HG02943 (cell line): Measurements from ENCODE around the gene SLC12A2.

ENCODE experiments used
- ATAC-seq: cut with Tn5 transposase; IDR thresholded peaks from one replicate; pipeline ENCODE4 v1.9.1; 2021; ENCODE audit warnings: mild to moderate bottlenecking, low read depth, moderate library complexity; ENCODE audit not compliant: unreplicated experiment

The SLC12A2 gene

DNA sequence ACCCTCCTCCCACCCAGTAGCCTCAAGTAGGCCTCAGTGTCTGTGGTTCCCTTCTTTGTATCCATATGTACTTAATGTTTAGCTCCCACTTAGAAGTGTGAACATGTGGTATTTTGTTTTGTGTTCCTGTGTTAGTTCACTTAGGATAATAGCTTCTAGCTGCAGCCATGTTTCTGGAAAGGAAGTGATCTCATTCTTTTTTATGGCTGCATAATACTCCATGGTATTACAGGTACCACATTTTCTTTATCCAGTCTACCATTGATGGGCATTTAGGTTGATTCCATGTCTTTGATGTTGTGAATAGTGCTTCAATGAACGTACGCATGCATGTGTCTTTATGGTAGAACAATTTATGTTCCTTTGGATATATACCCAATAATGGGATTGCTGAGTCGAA, 74.8 kb downstream of the SLC12A2 start:
- no peak for ATAC-seq

DNA sequence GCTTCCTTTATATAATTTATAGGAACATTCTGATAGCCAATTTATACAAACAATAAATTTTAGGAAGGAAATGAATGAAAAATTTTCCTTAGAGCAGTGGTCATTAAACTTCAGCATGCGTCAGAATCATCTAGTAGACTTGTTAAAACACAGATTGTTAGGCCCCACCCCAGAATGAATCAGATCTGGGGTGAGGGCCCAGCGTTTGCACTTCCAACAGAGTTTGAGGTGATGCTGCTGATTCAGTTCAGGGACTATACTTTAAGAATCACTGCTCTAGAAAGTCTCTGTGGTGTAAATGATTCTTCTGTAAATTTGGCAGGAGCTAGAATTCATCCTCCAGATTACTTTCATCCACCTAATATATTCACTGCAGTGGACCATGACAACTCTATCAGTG, 80.4 kb downstream of the SLC12A2 start:
- ATAC-seq = no peak

DNA sequence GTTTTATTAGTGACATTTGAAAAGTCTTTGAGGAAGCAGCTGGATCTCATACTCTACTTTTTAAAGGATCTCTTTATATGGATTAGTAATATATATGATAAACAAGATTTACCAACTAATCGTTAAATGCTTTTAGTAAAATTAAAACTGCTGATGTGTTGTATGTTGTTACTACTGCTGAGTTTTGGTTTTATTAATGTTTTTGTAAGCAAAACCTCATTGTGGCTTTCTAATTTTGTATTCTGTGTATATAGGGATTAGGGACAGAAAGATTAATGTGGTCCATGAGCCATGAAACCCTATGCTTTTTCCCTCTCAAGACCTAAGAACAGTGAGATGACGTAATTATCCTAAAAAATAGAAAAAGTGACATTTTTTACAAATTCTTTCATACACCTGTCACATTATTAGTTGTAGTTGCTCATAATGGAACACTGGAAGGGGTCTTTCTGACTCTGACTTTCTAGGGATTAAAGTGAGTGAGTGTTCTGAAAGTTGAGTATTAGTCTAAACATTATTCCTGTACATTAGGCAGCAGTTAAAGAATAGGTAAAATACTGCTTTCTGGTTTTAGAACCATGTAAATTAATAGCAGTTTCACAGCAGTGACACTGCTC, 85.9 kb downstream of the SLC12A2 start:
- ATAC-seq = no peak

DNA sequence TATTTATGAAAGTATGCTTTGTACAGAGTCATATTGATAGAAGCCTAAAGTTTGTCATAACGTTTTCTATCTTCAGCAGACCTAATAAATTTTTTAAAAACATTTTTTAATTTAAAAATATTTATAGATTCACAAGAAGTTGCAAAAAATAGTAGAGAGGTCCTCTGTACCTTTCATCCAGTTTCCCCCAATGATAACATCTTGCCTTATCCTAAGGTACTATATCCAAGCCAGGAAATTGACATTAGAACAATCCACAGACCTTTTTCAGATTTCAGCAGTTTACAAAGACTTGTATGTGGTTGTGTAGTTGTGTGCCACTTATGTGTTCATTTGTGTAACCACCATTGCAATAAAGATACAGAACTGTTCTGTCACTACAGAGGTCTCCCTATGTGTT, 88.5 kb downstream of the SLC12A2 start:
- ATAC-seq = no peak

DNA sequence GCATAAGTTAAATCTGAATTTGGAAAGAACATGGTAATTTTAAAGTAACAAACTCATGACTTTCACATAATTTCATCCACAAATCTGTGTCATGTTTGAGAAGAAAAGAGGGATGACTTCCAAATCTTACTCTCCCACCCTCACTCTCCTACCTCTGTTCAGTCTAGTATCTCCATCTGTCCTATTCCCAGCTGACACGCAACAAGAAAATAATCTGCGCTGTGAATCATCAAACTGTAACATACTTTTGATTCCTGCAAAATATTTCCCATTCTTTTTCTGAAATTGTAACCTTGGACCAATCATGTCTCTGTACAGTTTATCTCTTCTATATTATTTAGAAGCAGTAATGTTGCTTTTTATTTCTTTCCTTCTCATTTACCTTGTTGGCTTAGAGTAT, 91.4 kb downstream of the SLC12A2 start:
- no peak for ATAC-seq

DNA sequence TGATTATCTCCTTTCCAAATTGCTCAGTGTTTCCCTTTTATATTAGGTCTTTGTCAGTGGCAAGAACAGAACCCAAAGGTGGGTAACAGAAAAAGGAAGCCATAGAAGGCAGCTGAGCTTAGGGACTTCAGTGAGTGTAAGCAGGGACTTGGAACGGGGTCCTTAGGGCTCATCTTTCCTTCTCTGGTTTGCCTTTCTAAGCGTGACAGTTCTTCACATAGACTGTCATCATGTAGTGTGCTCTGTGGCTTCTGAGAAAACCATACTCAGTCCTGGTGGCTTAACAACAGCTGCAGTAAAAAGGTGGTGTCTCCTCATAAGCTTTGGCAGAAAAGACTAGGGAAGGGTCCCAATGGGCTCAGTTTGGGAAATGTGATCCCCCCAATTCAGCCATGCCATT, 108.8 kb downstream of the SLC12A2 start:
- ATAC-seq = no peak

DNA sequence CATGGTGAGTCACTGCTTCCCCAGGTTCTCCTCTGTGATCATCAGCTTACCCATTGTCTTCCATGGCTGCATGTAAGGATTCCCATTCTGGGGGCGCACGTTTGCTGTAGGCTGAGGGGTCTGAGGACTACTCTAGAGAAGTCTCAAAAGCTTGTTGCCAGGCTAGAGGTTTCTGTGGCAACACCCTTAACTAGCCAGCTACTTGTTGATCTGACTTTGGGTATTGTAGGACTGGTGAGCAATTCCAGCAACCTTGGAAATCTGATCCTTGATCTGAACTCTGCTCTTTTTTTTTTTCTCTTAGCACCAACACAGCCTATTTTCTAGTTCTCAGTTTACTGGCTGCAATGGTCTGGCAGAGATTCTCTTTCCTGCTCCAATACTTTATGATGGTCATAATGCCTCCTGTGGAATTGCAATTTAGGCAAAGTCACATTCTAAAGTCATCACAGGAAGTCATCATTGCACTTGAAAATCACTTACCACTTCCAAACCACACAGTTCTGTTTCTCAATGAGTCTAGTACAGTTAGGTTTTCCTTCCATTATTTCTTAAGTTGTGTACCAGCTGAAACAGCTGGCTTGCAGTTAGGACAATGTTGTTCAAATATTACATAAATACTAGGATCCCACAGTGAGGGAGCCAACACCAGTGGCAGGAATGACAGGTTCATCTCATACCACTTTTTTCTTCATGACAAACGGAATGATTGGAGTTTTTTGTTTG, 110.3 kb downstream of the SLC12A2 start:
- ATAC-seq = no peak

DNA sequence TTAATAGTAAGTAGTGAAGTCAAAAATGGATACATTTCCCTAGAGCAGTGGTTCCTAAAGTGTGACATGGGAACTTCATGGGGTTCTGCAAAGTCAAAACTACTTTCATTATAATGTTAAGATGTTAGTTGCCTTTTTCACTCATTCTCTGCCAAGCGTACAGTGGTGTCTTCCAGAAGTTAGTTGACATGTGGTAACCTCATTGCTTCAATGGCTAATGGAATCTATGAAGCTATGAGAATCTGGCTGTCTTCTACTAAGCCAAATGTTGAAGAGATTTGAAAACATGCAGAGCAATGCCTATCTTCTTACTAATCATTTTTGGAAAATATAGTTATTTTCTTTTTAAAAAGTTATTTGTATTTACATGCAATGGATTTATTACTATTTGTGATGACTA, 111.8 kb downstream of the SLC12A2 start:
- no peak for ATAC-seq

DNA sequence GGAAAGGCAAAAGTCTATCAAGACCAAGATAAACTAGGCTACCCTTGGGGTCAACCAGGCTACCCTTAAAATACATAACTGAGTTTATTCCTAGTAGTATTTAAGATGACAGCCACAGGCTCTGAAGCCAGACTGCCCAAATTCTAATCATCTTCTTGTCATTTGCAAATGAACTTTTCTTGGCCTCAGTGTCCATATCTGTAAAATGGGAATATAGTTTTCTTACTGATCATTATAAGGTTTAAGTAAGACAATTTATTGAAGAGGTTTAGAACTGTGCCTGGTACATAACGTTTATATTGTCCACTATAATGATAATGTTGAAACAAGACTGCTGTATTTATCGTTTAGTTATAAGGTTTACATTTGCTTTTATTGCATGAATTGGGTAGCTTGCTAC, 112.5 kb downstream of the SLC12A2 start:
- no peak for ATAC-seq

DNA sequence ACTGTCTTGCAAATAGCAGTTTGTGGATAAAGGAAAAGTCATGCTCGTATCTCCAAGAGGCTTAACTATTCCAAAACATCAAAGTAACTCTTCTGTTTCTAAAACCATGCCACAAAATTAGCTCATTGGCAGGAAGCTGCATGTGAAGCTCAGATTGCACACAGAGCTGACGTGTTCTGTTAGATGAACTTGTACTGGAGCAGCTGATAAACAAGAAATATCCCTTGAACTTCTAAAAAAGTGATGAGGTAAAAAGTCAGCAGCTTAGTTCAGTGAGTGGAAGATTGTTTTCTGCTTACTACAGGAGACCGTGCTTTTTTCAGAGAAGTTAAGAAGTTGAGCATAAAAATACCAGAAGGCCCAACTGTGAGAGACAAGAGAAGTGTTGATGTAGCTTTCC, 113.2 kb downstream of the SLC12A2 start:
- ATAC-seq = no peak

DNA sequence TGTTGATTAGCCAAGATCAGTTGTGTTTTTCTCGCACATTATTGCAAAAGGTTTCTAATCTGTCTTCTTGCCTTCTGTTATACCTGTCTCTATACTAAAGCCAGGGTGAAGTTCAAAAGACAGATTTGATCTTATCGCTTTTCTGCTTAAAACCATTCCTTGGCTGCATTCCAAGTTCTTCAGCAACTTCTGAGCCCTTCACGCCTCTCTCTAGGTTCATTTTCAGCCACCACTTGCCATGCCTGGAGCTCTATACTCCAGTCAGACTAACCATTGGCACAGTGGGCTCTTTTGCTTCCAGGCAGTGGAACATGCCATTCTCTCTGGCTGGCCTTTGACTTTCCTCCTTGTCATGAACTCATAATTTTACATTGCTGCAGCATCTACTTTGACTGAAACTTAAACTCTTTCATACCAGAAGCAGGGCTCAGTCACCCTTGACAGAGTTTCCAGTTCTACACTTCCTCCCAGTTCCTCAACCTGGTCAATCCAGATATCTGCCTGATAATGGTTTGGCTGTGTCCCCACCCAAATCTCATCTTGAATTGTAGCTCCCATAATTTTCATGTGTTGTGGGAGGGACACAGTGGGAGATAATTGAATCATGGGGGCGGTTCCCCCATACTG, 114.4 kb downstream of the SLC12A2 start:
- ATAC-seq = no peak

DNA sequence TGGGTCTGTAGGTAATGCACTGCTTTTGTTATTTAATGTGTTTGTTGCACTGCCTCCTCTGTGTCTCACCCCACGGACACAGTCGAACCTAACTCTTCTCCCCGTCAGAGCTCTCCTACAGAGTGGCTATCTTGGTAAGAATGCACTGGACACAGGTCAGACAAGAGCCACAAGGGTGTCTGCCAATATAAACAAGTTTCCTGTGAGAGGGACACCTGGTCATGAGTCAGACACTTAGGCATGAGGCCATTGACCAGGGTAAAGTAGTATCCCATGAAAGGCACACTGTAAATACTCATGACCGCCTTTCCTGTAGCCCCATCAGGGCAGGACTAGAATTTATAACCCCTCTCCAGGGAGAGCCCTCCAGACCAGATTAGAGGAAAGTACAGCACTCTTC, 115.5 kb downstream of the SLC12A2 start:
- ATAC-seq = no peak

DNA sequence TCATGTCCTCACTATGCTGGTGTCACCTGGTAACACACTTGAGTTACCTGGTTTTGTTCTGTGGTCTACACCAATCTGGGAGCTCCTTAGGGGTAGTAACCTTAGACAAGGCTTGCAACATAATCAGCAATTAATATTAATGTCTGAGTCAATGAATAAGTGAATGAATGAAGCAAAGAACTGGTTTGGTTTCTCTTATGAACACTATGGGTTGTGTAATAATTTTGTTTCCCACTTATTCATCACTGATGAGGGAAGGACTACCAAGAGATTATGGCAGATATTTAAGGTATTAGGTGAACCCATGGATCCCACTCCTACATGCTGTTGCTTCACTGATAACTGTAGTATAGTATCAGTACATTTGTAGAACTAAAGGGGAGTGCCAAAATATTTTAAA, 116.0 kb downstream of the SLC12A2 start:
- ATAC-seq = no peak

DNA sequence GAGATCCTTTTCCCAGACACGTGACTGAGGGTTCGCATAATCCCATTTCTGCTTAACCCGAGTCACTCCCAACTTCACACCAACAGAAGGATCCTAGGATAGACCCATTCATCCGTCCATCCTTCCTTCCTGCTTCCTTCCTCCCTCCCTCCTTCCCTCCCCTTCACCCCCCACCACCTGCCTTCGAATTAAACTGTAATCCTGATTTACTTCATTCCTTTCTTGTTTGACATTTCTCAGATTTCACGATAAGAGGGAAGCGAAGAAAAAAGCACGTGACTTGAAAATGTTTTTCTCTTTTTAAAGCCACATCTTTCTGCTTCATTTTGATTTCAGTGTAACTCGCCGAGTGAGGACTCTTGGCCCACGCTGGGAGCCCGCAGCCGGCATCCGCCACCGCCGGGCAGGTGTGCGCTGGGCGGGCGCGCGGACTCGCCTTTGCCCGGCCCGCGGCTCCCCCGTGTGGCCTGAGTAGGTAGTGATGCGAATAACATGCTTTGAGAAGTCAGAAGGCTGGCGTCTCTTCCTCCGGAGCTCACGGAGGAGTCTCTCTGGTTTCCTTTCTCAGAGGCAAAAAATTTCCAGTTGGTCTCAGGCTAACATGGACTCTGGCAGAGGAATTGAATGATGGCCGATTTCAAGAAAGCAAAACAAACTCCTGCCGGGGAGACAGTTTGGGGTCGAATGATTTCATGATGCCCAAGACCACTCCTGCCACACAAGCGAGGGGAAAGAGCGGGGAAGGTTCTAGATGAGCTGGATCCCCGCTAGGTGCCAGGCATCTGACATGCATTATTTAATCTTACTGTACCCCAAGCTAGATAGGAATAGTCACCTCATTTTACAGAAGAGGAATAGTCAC, 117.7 kb downstream of the SLC12A2 start:
- ATAC-seq = peak; percentile 90

DNA sequence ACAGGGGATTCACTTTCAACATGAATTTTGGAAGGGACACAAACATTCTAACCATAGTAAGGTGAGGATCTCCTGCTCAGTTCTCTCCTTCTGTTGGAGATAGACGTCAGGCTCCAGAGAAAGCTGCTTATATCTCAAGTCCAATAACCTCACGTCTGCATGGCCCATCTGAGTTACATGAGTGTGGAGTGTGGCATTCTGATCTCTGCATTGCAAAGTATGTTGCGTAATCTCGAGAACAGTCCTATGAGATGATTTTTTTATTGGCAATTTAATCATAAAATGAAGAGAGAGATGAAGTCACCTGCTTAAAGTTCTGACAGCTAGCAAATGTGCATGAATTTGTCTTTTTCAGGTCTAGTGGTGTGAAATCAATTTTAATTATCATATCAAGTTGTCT, 118.8 kb downstream of the SLC12A2 start:
- no peak for ATAC-seq

DNA sequence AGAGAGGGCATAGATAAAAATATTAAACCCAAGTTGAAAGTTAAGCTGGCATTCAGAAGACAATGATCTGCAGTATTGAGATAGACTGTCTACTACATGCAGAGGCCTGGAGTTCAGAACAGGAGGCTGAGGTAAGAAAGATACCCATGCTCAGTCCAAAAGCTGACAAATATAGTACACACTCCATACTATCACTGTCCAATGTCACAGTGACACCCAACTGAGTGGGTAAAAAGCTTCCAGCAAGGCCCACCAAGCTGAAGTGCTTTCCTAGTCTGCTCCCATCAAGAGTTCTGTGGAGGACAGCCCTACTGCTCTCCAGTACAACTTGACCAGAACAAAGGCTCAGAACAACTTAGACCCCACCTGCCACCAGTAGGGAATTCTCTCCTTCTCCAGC, 124.9 kb downstream of the SLC12A2 start:
- ATAC-seq = no peak

DNA sequence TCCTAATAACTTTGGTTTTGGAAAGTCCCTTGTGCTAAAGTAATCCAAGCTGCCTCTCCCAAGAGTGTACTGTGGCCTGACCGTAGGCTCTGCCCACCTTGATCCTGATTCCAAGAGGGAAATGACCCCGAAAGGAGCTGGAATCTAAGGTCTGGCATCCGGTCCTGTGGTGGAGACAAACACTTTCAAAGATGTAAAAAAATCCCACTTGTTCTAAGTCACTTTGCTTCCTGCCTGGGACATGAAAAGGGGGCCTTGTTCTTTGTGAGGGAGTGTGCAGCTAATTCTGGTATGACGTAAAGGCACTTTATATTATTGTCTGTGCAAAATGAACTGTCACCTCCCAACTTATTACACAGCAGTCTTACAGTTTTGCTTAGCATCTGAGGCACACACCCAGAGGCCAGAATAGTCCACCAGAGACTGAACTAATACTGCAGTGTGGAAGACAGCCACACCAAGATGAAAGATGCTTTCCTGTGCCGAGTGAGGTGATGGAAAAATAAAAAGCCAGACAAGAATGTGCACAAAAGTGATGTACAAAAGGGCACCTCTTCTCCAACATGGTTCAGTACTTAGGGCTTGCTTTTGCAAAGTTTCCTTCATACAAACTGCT, 128.7 kb downstream of the SLC12A2 start:
- no peak for ATAC-seq

DNA sequence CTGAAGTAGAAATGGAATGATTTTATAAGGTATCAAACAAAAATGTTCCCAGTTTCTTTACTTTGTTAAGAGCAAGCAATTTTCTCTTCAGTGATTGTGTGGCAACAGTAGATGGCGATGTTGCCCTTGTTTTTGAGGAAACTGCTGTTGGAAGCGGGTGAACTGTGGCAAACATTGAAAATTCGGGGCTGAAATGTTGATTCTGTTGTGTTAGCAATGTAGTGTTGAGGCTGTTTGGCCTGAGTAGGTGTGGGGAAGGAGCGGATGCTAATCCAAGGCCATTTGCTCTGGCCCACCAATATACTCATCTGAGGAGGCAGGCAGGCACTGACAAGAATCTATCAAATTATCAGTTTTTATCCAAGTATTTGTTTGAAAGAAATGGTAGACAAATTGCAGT, 129.8 kb downstream of the SLC12A2 start:
- ATAC-seq = no peak

DNA sequence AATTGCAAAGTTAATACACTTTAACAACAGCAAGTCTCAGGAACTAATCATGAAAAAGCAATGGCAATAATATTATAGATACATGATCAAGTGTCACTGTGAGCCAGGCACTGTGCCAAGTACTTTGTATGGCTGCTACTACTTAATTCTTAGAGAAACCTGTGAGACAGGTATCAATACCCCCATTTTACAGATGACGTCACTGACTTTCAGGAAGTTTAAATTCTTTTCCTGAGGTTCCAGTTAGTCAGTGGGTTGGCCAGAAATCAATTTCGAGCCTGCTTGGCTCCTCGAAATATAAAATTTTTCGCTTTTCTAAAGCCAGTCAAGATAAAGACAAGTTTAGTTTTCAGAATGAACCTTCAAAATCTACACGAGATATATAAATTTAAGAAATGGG, 130.3 kb downstream of the SLC12A2 start:
- ATAC-seq = no peak

DNA sequence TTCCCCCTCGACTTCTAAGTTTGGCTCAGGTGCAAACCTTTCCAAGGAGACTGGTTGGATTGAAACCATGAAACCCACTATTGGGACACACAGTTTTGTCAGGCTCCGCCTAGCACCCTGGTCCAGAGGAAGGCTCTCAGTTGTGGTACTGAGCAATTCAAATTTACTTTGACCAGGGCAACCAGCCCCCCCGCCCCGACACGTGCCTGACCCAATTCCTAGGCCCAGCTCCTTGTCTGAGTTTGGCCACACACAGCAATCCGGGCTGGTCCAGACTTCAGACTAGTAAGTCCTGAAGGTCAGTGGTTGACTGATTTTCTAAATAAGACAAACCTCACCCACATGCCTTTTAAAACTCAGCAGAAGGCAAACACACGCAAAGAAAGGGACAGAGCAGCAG, 132.7 kb downstream of the SLC12A2 start:
- no peak for ATAC-seq
